ENCODE results near the gene PRR14L.

PRR14L gene

GRCh38 chr22:31654408-31654807, 95.5 kb downstream of the PRR14L start:
- Histone ChIP-seq H3K4me1 (ENCODE audit: control insufficient read depth, insufficient read depth, low read length, poor library complexity, severe bottlenecking) (no peaks in the 10 kb centered on the region), H3K36me3 (ENCODE audit: control insufficient read depth, insufficient read depth, low read length) (peaks cover 12% of the 10 kb centered on the region), H3K4me3 (ENCODE audit: extremely low read depth, insufficient read depth, low read length, poor library complexity, severe bottlenecking) (no peak overlapping the region), H3K27ac (ENCODE audit: low read depth, low read length, severe bottlenecking) (no peak overlapping the region), H3K9me3 (ENCODE audit: control insufficient read depth, low read length) (no peaks in the 10 kb centered on the region)
- WGBS, 2 experiments (ENCODE audit: insufficient coverage in 2 of 2) = 95% methylated on average over 4 of the region's 5 CpGs

- Histone ChIP-seq H3K4me1 (ENCODE audit: control insufficient read depth, insufficient read depth, low read length, poor library complexity, severe bottlenecking) (no peaks in the 10 kb centered on the region), H3K36me3 (ENCODE audit: control insufficient read depth, insufficient read depth, low read length) (peaks cover 16% of the 10 kb centered on the region), H3K4me3 (ENCODE audit: extremely low read depth, insufficient read depth, low read length, poor library complexity, severe bottlenecking) (no peak overlapping the region), H3K9me3 (ENCODE audit: control insufficient read depth, low read length) (no peaks in the 10 kb centered on the region), H3K27ac (ENCODE audit: low read depth, low read length, severe bottlenecking) (no peak overlapping the region)
- 92 to 94% methylated on average over 2 of the region's 2 CpGs for WGBS, 2 experiments (ENCODE audit: insufficient coverage in 2 of 2)
Measured at GRCh38 chr22:31653944-31654343, 96.0 kb downstream of the PRR14L start.

GRCh38 chr22:31652911-31653684, 96.8 kb downstream of the PRR14L start:
- H3K9me3 ChIP-seq (ENCODE audit: control insufficient read depth, low read length) = no peaks in the 10 kb centered on the region
- peaks cover under 1% of the 10 kb centered on the region for H3K4me1 ChIP-seq (ENCODE audit: control insufficient read depth, insufficient read depth, low read length, poor library complexity, severe bottlenecking)
- WGBS, 2 experiments (ENCODE audit: insufficient coverage in 2 of 2) = 96 to 100% methylated on average over 4 of the region's 9 CpGs
- peaks cover 21% of the 10 kb centered on the region for H3K36me3 ChIP-seq (ENCODE audit: control insufficient read depth, insufficient read depth, low read length)
- no peak overlapping the region for H3K4me3 ChIP-seq (ENCODE audit: extremely low read depth, insufficient read depth, low read length, poor library complexity, severe bottlenecking)
- no peak overlapping the region for H3K27ac ChIP-seq (ENCODE audit: low read depth, low read length, severe bottlenecking)

- no peaks in the 10 kb centered on the region for H3K9me3 ChIP-seq (ENCODE audit: control insufficient read depth, low read length)
- peaks cover 30% of the 10 kb centered on the region for H3K36me3 ChIP-seq (ENCODE audit: control insufficient read depth, insufficient read depth, low read length)
- H3K4me1 ChIP-seq (ENCODE audit: control insufficient read depth, insufficient read depth, low read length, poor library complexity, severe bottlenecking) = peaks cover 3% of the 10 kb centered on the region
- WGBS, 2 experiments (ENCODE audit: insufficient coverage in 2 of 2) = 93 to 94% methylated on average over 7 of the region's 9 CpGs
- H3K27ac ChIP-seq (ENCODE audit: low read depth, low read length, severe bottlenecking) = no peak overlapping the region
- no peak overlapping the region for H3K4me3 ChIP-seq (ENCODE audit: extremely low read depth, insufficient read depth, low read length, poor library complexity, severe bottlenecking)
Measured at GRCh38 chr22:31652088-31652487, 97.8 kb downstream of the PRR14L start.

- H3K4me1 ChIP-seq (ENCODE audit: control insufficient read depth, insufficient read depth, low read length, poor library complexity, severe bottlenecking) = peaks cover 7% of the 10 kb centered on the region
- H3K36me3 ChIP-seq (ENCODE audit: control insufficient read depth, insufficient read depth, low read length) = peaks cover 31% of the 10 kb centered on the region
- no peaks in the 10 kb centered on the region for H3K9me3 ChIP-seq (ENCODE audit: control insufficient read depth, low read length)
- no peak overlapping the region for H3K27ac ChIP-seq (ENCODE audit: low read depth, low read length, severe bottlenecking)
- H3K4me3 ChIP-seq (ENCODE audit: extremely low read depth, insufficient read depth, low read length, poor library complexity, severe bottlenecking) = no peak overlapping the region
- 94 to 100% methylated on average over 1 to 3 of the region's 4 CpGs for WGBS, 2 experiments (ENCODE audit: insufficient coverage in 2 of 2)
Measured at GRCh38 chr22:31651664-31652063, 98.3 kb downstream of the PRR14L start.

- Histone ChIP-seq H3K27ac (ENCODE audit: low read depth, low read length, severe bottlenecking) (no peak overlapping the region), H3K4me3 (ENCODE audit: extremely low read depth, insufficient read depth, low read length, poor library complexity, severe bottlenecking) (no peak overlapping the region), H3K9me3 (ENCODE audit: control insufficient read depth, low read length) (no peaks in the 10 kb centered on the region), H3K4me1 (ENCODE audit: control insufficient read depth, insufficient read depth, low read length, poor library complexity, severe bottlenecking) (peaks cover 15% of the 10 kb centered on the region), H3K36me3 (ENCODE audit: control insufficient read depth, insufficient read depth, low read length) (peaks cover 38% of the 10 kb centered on the region)
- 80 to 100% methylated on average over 1 to 3 of the region's 6 CpGs for WGBS, 2 experiments (ENCODE audit: insufficient coverage in 2 of 2)
Measured at GRCh38 chr22:31650391-31650790, 99.5 kb downstream of the PRR14L start.

- 87 to 95% methylated on average over 10 to 11 of the region's 11 CpGs for WGBS, 2 experiments (ENCODE audit: insufficient coverage in 2 of 2)
- Histone ChIP-seq H3K27ac (ENCODE audit: low read depth, low read length, severe bottlenecking) (no peak overlapping the region), H3K36me3 (ENCODE audit: control insufficient read depth, insufficient read depth, low read length) (peaks cover 53% of the 10 kb centered on the region), H3K9me3 (ENCODE audit: control insufficient read depth, low read length) (no peaks in the 10 kb centered on the region), H3K4me1 (ENCODE audit: control insufficient read depth, insufficient read depth, low read length, poor library complexity, severe bottlenecking) (peaks cover 15% of the 10 kb centered on the region), H3K4me3 (ENCODE audit: extremely low read depth, insufficient read depth, low read length, poor library complexity, severe bottlenecking) (no peak overlapping the region)
Measured at GRCh38 chr22:31647523-31648320, 102.2 kb downstream of the PRR14L start.

GRCh38 chr22:31647066-31647465, 102.9 kb downstream of the PRR14L start:
- peaks cover 57% of the 10 kb centered on the region for H3K36me3 ChIP-seq (ENCODE audit: control insufficient read depth, insufficient read depth, low read length)
- peak overlapping the region; percentile 31 for H3K27ac ChIP-seq (ENCODE audit: low read depth, low read length, severe bottlenecking)
- WGBS, 2 experiments (ENCODE audit: insufficient coverage in 2 of 2) = 93 to 100% methylated on average over 2 to 3 of the region's 3 CpGs
- H3K4me1 ChIP-seq (ENCODE audit: control insufficient read depth, insufficient read depth, low read length, poor library complexity, severe bottlenecking) = peaks cover 15% of the 10 kb centered on the region
- no peak overlapping the region for H3K4me3 ChIP-seq (ENCODE audit: extremely low read depth, insufficient read depth, low read length, poor library complexity, severe bottlenecking)
- no peaks in the 10 kb centered on the region for H3K9me3 ChIP-seq (ENCODE audit: control insufficient read depth, low read length)

- 83 to 100% methylated on average over 3 of the region's 6 CpGs for WGBS, 2 experiments (ENCODE audit: insufficient coverage in 2 of 2)
- Histone ChIP-seq H3K9me3 (ENCODE audit: control insufficient read depth, low read length) (no peaks in the 10 kb centered on the region), H3K27ac (ENCODE audit: low read depth, low read length, severe bottlenecking) (peak overlapping the region; percentile 31), H3K36me3 (ENCODE audit: control insufficient read depth, insufficient read depth, low read length) (peaks cover 57% of the 10 kb centered on the region), H3K4me3 (ENCODE audit: extremely low read depth, insufficient read depth, low read length, poor library complexity, severe bottlenecking) (no peak overlapping the region), H3K4me1 (ENCODE audit: control insufficient read depth, insufficient read depth, low read length, poor library complexity, severe bottlenecking) (peaks cover 15% of the 10 kb centered on the region)
Measured at GRCh38 chr22:31646186-31647019, 103.5 kb downstream of the PRR14L start.

- 93 to 96% methylated on average over 4 of the region's 4 CpGs for WGBS, 2 experiments (ENCODE audit: insufficient coverage in 2 of 2)
- Histone ChIP-seq H3K4me1 (ENCODE audit: control insufficient read depth, insufficient read depth, low read length, poor library complexity, severe bottlenecking) (peaks cover 8% of the 10 kb centered on the region), H3K27ac (ENCODE audit: low read depth, low read length, severe bottlenecking) (no peak overlapping the region)
Measured at GRCh38 chr22:31639436-31640039, 110.4 kb downstream of the PRR14L start.

More at GRCh38 chr22:31639436-31640039, 110.4 kb downstream of the PRR14L start:
- no peaks in the 10 kb centered on the region for H3K9me3 ChIP-seq (ENCODE audit: control insufficient read depth, low read length)
- H3K4me3 ChIP-seq (ENCODE audit: extremely low read depth, insufficient read depth, low read length, poor library complexity, severe bottlenecking) = no peak overlapping the region
- H3K36me3 ChIP-seq (ENCODE audit: control insufficient read depth, insufficient read depth, low read length) = peaks cover 11% of the 10 kb centered on the region
